8988T (cell line): ENCODE data around the gene PLRG1.

ENCODE experiments used
- DNase-seq: peaks from one replicate; pipeline ENCODE4 v3.0.0; 2011

The PLRG1 gene

GRCh38 chr4:154573190-154573870, 23.1 kb upstream of the PLRG1 start:
- DNase-seq: no peak

- DNase-seq: no peak
Observed at GRCh38 chr4:154569584-154569983, 19.4 kb upstream of the PLRG1 start.

GRCh38 chr4:154569028-154569427, 18.8 kb upstream of the PLRG1 start:
- DNase-seq: no peak

GRCh38 chr4:154566639-154567204, 16.5 kb upstream of the PLRG1 start:
- DNase-seq: no peak

- no peak for DNase-seq
Observed at GRCh38 chr4:154565704-154566103, 15.5 kb upstream of the PLRG1 start.

- no peak for DNase-seq
Observed at GRCh38 chr4:154564311-154564710, 14.1 kb upstream of the PLRG1 start.

- no peak for DNase-seq
Observed at GRCh38 chr4:154562697-154563254, 12.6 kb upstream of the PLRG1 start, which contains the start of gene FGB. FGB (plus strand) TSS chr4:154563011; CDS start chr4:154563019, 8 bp downstream.

GRCh38 chr4:154560824-154561231, 10.6 kb upstream of the PLRG1 start:
- DNase-seq: no peak

GRCh38 chr4:154560419-154560801, 10.2 kb upstream of the PLRG1 start:
- no peak for DNase-seq

GRCh38 chr4:154559494-154560418, 9.6 kb upstream of the PLRG1 start:
- DNase-seq: no peak

GRCh38 chr4:154559141-154559493, 8.9 kb upstream of the PLRG1 start:
- DNase-seq: no peak

GRCh38 chr4:154551872-154552686, 1.9 kb upstream of the PLRG1 start:
- DNase-seq: no peak

GRCh38 chr4:154545689-154546088, 4.5 kb downstream of the PLRG1 start:
- no peak for DNase-seq

GRCh38 chr4:154542271-154542879, 7.8 kb downstream of the PLRG1 start:
- no peak for DNase-seq

GRCh38 chr4:154534296-154534695, 15.9 kb downstream of the PLRG1 start:
- no peak for DNase-seq

- no peak for DNase-seq
Observed at GRCh38 chr4:154529728-154530519, 20.3 kb downstream of the PLRG1 start.

- no peak for DNase-seq
Observed at GRCh38 chr4:154528869-154529268, 21.3 kb downstream of the PLRG1 start.

- no peak for DNase-seq
Observed at GRCh38 chr4:154527308-154527707, 22.9 kb downstream of the PLRG1 start.

- DNase-seq: no peak
Observed at GRCh38 chr4:154526151-154526550, 24.0 kb downstream of the PLRG1 start.

- DNase-seq: no peak
Observed at GRCh38 chr4:154521607-154522006, 28.6 kb downstream of the PLRG1 start.

GRCh38 chr4:154519214-154519613, 31.0 kb downstream of the PLRG1 start:
- DNase-seq: no peak
